Caco-2 (cell line): ENCODE results near the gene ADCYAP1R1. TPM values are rescaled to one million over a fixed set of nuclear protein-coding genes. Genes with fewer than 3 reads are reported as not detected.

ENCODE experiments used
- Bru-seq: library from RNA; stranded (reverse); fragments of 400-500 nt; gene quantifications from one replicate; lab custom pipeline; 2021; lab: Mats Ljungman, UMichigan
- BruChase-seq, 2 experiments: library from RNA; stranded (reverse); fragments of 400-500 nt; gene quantifications; one replicate each; lab custom pipeline; 2021; lab: Mats Ljungman, UMichigan
- BruUV-seq: library from RNA; stranded (reverse); fragments of 400-500 nt; replicated peaks from 2 replicates; lab custom pipeline; 2021; lab: Mats Ljungman, UMichigan
- CTCF ChIA-PET: fragments of 300-600 bp; sonication (Branson Sonifier 250); formaldehyde crosslinking; loops from one replicate; lab custom pipeline; 2022; ENCODE audit warnings: antibody characterized with exemption; lab: Charles Lee
- POLR2A ChIA-PET: fragments of 300-600 bp; sonication (Branson Sonifier 250); formaldehyde crosslinking; loops from one replicate; lab custom pipeline; 2022; ENCODE audit warnings: antibody characterized with exemption; lab: Charles Lee
- DNase-seq, 2 experiments: peaks; one replicate each; pipeline versions ENCODE4 v3.0.0 to v3.0.0-alpha.2; 2020 to 2022
- H3K27me3 ChIP-seq: replicated peaks from 2 replicates; pipeline ENCODE4 v1.6.0; 2011; ENCODE audit warnings: low read length; ENCODE audit not compliant: control insufficient read depth, insufficient read depth
- H3K36me3 ChIP-seq: 2 replicates; pipeline ENCODE4 v1.5.1; 2011; ENCODE audit warnings: low read length; ENCODE audit not compliant: control insufficient read depth, insufficient read depth
- H3K4me1 ChIP-seq: fragments of 250-450 bp; sonication (Bioruptor Pico); 2 replicates; pipeline ENCODE4 v1.5.1; 2020; ENCODE audit warnings: mild to moderate bottlenecking
- H3K4me3 ChIP-seq: 2 replicates; pipeline ENCODE4 v1.5.1; 2011; ENCODE audit warnings: low read depth, mild to moderate bottlenecking, control low read depth, low read length
- H3K9me3 ChIP-seq: fragments of 250-450 bp; sonication (Bioruptor Pico); 2 replicates; pipeline ENCODE4 v1.5.1; 2020; ENCODE audit warnings: mild to moderate bottlenecking, moderate library complexity
- H3K27ac Mint-ChIP-seq: one replicate; pipeline ENCODE4 v1.8.0; 2022; ENCODE audit warnings: mixed read lengths; ENCODE audit not compliant: unreplicated experiment
- H3K27me3 Mint-ChIP-seq: one replicate; pipeline ENCODE4 v1.8.0; 2022; ENCODE audit warnings: mixed read lengths; ENCODE audit not compliant: insufficient read depth, unreplicated experiment
- H3K36me3 Mint-ChIP-seq: one replicate; pipeline ENCODE4 v1.8.0; 2022; ENCODE audit warnings: mild to moderate bottlenecking, mixed read lengths; ENCODE audit not compliant: insufficient read depth, unreplicated experiment
- H3K4me1 Mint-ChIP-seq: one replicate; pipeline ENCODE4 v1.8.0; 2022; ENCODE audit warnings: low read depth, mixed read lengths; ENCODE audit not compliant: unreplicated experiment
- H3K4me3 Mint-ChIP-seq: one replicate; pipeline ENCODE4 v1.8.0; 2022; ENCODE audit warnings: mild to moderate bottlenecking, moderate library complexity, mixed read lengths; ENCODE audit not compliant: unreplicated experiment
- H3K9me3 Mint-ChIP-seq: one replicate; pipeline ENCODE4 v1.8.0; 2022; ENCODE audit warnings: mixed read lengths; ENCODE audit not compliant: unreplicated experiment
- CTCF ChIP-seq, 2 experiments: fragments of 200-600 bp in 1 of 2; IDR thresholded peaks; 1 replicate in 1 of 2; 2 replicates in 1 of 2; pipeline versions ENCODE4 v1.5.1 to v1.8.0; 2011 to 2022; ENCODE audit warnings: antibody characterized with exemption in 1 of 2, control low read depth in 1 of 2, inconsistent platforms in 1 of 2, low read depth in 1 of 2, low read length in 1 of 2, mild to moderate bottlenecking in 1 of 2, moderate library complexity in 1 of 2; ENCODE audit not compliant: insufficient read depth in 1 of 2, severe bottlenecking in 1 of 2, unreplicated experiment in 1 of 2
- intact Hi-C: fragments of 100-400 bp; cut with micrococcal nuclease; formaldehyde crosslinking; loops from one replicate; pipeline ENCODE4 v1.10.0; 2022; ENCODE audit not compliant: unreplicated experiment
- long read RNA-seq: library from polyadenylated mRNA; stranded (forward); transcript quantifications from one replicate; pipeline ENCODE4 v2.0.0, GENCODE V29; 2022
- total RNA-seq: library from RNA; stranded (reverse); gene quantifications from 2 replicates; pipeline ENCODE4 v1.2.3, GENCODE V29; 2022

The ADCYAP1R1 gene
- total RNA-seq (not detected in 2 replicates), Bru-seq, nascent RNA (not detected), BruChase-seq, experiment 1, labeled RNA remaining after a 2-hour chase (not detected), BruChase-seq, experiment 2, labeled RNA remaining after a 6-hour chase (not detected)
- long read RNA-seq: 0 reads

GRCh38 chr7:31051598-31052486 lies at the start of gene ADCYAP1R1:
TSS of gene ADCYAP1R1 (plus strand) at chr7:31052308. CDS start at chr7:31063265, 10,957 bp downstream.
- peaks cover 23% of the 10 kb centered on the region for H3K27me3 Mint-ChIP-seq
- CTCF ChIA-PET: no interaction called here
- no peak within 1 kb of the TSS for H3K4me3 Mint-ChIP-seq
- Histone ChIP-seq H3K27me3 (peaks cover 2% of the 10 kb centered on the region; the same call in 1 of the 2 replicates), H3K36me3 (no peaks in the 10 kb centered on the region), H3K9me3 (no peaks in the 10 kb centered on the region), H3K4me3 (no peak within 1 kb of the TSS), H3K4me1 (no peaks in the 10 kb centered on the region)
- POLR2A ChIA-PET: no interaction called here
- no peaks in the 10 kb centered on the region for H3K4me1 Mint-ChIP-seq
- BruUV-seq: no TSS peak
- TF ChIP-seq CTCF (IDR thresholded peaks at IDR 0.05; ENCODE audit: insufficient read depth in 1 of 2, low read depth in 1 of 2, low read length in 1 of 2, severe bottlenecking in 1 of 2, unreplicated experiment in 1 of 2): no peak
- no peak for DNase-seq
- no peak within 1 kb of the TSS for H3K27ac Mint-ChIP-seq
- intact Hi-C loops: no loop called here
- no peaks in the 10 kb centered on the region for H3K9me3 Mint-ChIP-seq
- H3K36me3 Mint-ChIP-seq: no peaks in the 10 kb centered on the region

- Mint-ChIP-seq H3K27ac (no peak overlapping the region), H3K4me3 (no peak overlapping the region), H3K36me3 (no peaks in the 10 kb centered on the region), H3K27me3 (peaks cover 5% of the 10 kb centered on the region), H3K9me3 (no peaks in the 10 kb centered on the region), H3K4me1 (peaks cover 6% of the 10 kb centered on the region)
- no peaks in the 10 kb centered on the region for H3K4me1 ChIP-seq
- no peaks in the 10 kb centered on the region for H3K27me3 ChIP-seq
- H3K4me3 ChIP-seq: no peak overlapping the region
- no peak for TF ChIP-seq CTCF (IDR thresholded peaks at IDR 0.05; ENCODE audit: insufficient read depth in 1 of 2, low read depth in 1 of 2, low read length in 1 of 2, severe bottlenecking in 1 of 2, unreplicated experiment in 1 of 2)
- ChIA-PET CTCF (no interaction called here), POLR2A (no interaction called here)
- no TSS peak for BruUV-seq
- no peaks in the 10 kb centered on the region for H3K36me3 ChIP-seq
- no peak for DNase-seq
- intact Hi-C loops: no loop called here
- no peaks in the 10 kb centered on the region for H3K9me3 ChIP-seq
Observed at GRCh38 chr7:31003097-31003496, 49.0 kb upstream of the ADCYAP1R1 start.

- Histone ChIP-seq H3K4me1 (no peaks in the 10 kb centered on the region), H3K4me3 (no peak overlapping the region), H3K9me3 (no peaks in the 10 kb centered on the region), H3K36me3 (no peaks in the 10 kb centered on the region), H3K27me3 (no peaks in the 10 kb centered on the region)
- Mint-ChIP-seq H3K9me3 (no peaks in the 10 kb centered on the region), H3K4me1 (peaks cover 6% of the 10 kb centered on the region), H3K27ac (no peak overlapping the region), H3K36me3 (no peaks in the 10 kb centered on the region), H3K4me3 (no peak overlapping the region), H3K27me3 (peaks cover 5% of the 10 kb centered on the region)
- DNase-seq: no peak
- no TSS peak for BruUV-seq
- ChIA-PET CTCF (no interaction called here), POLR2A (no interaction called here)
- intact Hi-C loops: no loop called here
- TF ChIP-seq CTCF (IDR thresholded peaks at IDR 0.05; ENCODE audit: insufficient read depth in 1 of 2, low read depth in 1 of 2, low read length in 1 of 2, severe bottlenecking in 1 of 2, unreplicated experiment in 1 of 2): no peak
Observed at GRCh38 chr7:31003721-31004120, 48.4 kb upstream of the ADCYAP1R1 start.
